GM12872 (cell line): Measurements from ENCODE around the gene SGCG.

Source experiments
- TF ChIP-seq, protein P1 (sequence below): IDR thresholded peaks from 3 replicates; pipeline ENCODE4 v1.5.1; 2011; ENCODE audit warnings: low read depth, mild to moderate bottlenecking, low read length, moderate library complexity; ENCODE audit not compliant: insufficient read depth

The SGCG gene, protein sequence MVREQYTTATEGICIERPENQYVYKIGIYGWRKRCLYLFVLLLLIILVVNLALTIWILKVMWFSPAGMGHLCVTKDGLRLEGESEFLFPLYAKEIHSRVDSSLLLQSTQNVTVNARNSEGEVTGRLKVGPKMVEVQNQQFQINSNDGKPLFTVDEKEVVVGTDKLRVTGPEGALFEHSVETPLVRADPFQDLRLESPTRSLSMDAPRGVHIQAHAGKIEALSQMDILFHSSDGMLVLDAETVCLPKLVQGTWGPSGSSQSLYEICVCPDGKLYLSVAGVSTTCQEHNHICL

GRCh38 chr13:23180711-23181110 is at the start of gene SGCG:
Gene SGCG, plus strand, starts transcription at chr13:23180979. Its CDS starts 22,716 bp downstream, at chr13:23203695.
- TF ChIP-seq, protein P1, sequence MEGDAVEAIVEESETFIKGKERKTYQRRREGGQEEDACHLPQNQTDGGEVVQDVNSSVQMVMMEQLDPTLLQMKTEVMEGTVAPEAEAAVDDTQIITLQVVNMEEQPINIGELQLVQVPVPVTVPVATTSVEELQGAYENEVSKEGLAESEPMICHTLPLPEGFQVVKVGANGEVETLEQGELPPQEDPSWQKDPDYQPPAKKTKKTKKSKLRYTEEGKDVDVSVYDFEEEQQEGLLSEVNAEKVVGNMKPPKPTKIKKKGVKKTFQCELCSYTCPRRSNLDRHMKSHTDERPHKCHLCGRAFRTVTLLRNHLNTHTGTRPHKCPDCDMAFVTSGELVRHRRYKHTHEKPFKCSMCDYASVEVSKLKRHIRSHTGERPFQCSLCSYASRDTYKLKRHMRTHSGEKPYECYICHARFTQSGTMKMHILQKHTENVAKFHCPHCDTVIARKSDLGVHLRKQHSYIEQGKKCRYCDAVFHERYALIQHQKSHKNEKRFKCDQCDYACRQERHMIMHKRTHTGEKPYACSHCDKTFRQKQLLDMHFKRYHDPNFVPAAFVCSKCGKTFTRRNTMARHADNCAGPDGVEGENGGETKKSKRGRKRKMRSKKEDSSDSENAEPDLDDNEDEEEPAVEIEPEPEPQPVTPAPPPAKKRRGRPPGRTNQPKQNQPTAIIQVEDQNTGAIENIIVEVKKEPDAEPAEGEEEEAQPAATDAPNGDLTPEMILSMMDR: no peak

GRCh38 chr13:23134542-23134941 is 46.2 kb upstream of the SGCG start:
- TF ChIP-seq, protein P1: no peak

DNA sequence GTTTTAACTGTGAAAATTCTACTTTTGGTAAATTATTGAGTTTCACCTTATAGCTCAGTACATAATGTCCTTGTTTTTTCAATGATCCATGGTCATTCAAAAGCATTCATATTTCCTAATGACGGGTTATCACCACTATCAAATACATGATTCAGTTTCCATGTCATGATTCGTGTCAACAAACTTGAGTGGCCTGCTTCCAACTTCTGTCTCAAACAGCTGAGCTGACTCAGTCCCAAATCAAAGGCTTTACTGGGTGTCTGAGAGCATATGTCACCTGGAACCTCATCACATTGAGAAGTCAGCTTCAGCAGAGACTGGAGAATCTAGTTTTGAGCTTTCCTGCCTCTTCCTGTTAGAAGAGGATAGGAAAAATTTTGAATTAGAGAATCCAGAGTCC is 40.3 kb upstream of the SGCG start:
- TF ChIP-seq, protein P1: no peak

DNA sequence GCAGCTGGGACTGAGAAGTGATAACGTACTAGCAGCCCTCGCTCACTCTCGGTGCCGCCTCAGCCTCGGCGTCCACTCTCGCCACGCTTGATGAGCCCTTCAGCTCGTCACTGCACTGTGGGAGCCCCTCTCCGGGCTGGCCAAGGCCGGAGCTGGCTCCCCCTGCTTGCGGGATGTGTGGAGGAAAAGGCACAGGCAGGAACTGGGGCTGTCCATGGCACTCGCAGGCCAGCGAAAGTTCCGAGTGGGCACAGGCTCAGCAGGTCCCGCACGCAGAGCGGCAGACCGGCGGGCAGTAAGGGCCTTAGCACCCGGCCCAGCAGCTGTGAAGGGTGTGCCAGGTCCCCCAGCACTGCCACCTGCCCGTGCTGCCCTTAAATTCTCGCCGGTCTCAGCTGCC is 38.8 kb upstream of the SGCG start:
- TF ChIP-seq, protein P1: no peak

- TF ChIP-seq, protein P1: no peak
Observed at GRCh38 chr13:23144431-23144830, 36.3 kb upstream of the SGCG start.

DNA sequence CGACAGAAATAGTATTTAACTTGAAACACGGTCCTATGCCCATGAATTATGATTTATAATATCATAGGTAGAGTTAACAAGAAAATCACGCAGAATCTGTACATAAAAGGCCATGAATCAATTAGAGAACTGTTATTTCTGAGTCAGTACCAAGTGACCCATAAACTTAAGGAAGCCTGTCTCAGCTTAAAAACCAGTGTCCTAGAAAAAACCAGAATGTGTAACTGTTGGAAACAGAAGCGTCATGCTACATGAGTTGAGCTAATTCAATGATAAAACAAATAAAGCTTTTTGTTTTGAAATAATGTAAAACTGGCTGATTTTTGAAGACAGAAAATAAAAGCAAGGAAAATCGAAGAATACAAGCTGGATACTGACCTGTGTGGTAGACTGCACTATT is 34.8 kb upstream of the SGCG start:
- TF ChIP-seq, protein P1: no peak

- TF ChIP-seq, protein P1: no peak
Observed at GRCh38 chr13:23146811-23147625, 33.8 kb upstream of the SGCG start.
